CD14-positive monocyte (primary cell): ENCODE measurements around the gene ELOA. TPM values are rescaled to one million over a fixed set of nuclear protein-coding genes. Genes with fewer than 3 reads are reported as not detected.

Source experiments
- DNase-seq, 3 donors: peaks; one replicate each; pipeline ENCODE4 v3.0.0-alpha.2; 2011 to 2022
- H2AFZ ChIP-seq: 2 replicates; pipeline ENCODE4 v1.6.0; 2012; ENCODE audit warnings: mild to moderate bottlenecking, low read depth, low read length, inconsistent platforms; ENCODE audit not compliant: insufficient read depth, poor library complexity, severe bottlenecking
- H3K27ac ChIP-seq, 2 donors: 1 replicate in 1 of 2; 2 replicates in 1 of 2; pipeline ENCODE4 v1.5.1; 2012 to 2013; ENCODE audit warnings: low read length in 2 of 2, control low read depth in 1 of 2, inconsistent platforms in 1 of 2, low read depth in 1 of 2, mild to moderate bottlenecking in 1 of 2
- H3K27me3 ChIP-seq, 2 donors: one replicate each; pipeline versions ENCODE4 v1.6.0 to v1.6.1; 2011 to 2013; ENCODE audit warnings: low read length in 2 of 2; ENCODE audit not compliant: control insufficient read depth in 2 of 2, insufficient read depth in 2 of 2
- H3K36me3 ChIP-seq, 2 donors: replicated peaks in 1 of 2; 1 replicate in 1 of 2; 2 replicates in 1 of 2; pipeline versions ENCODE4 v1.5.1 to v1.6.1; 2012 to 2013; ENCODE audit warnings: low read length in 2 of 2, control low read depth in 1 of 2, inconsistent platforms in 1 of 2, mild to moderate bottlenecking in 1 of 2; ENCODE audit not compliant: insufficient read depth in 2 of 2, control insufficient read depth in 1 of 2
- H3K4me1 ChIP-seq, 2 donors: 1 replicate in 1 of 2; 2 replicates in 1 of 2; pipeline versions ENCODE4 v1.5.1 to v1.6.1; 2012 to 2013; ENCODE audit warnings: low read length in 2 of 2, control low read depth in 1 of 2, inconsistent platforms in 1 of 2, mild to moderate bottlenecking in 1 of 2, moderate library complexity in 1 of 2; ENCODE audit not compliant: insufficient read depth in 2 of 2, control insufficient read depth in 1 of 2
- H3K4me2 ChIP-seq: replicated peaks from 2 replicates; pipeline ENCODE3; 2012; ENCODE audit warnings: low read length, moderate library complexity, mild to moderate bottlenecking; ENCODE audit not compliant: poor library complexity, severe bottlenecking; ENCODE audit errors: extremely low read depth
- H3K4me3 ChIP-seq, 3 experiments: fragments of 200-600 bp in 1 of 3; sonication (generic) in 1 of 3; replicated peaks in 1 of 3; 1 replicate in 2 of 3; 2 replicates in 1 of 3; pipeline ENCODE4 v1.5.1; 2011 to 2013; ENCODE audit warnings: low read length in 3 of 3, mild to moderate bottlenecking in 3 of 3, control low read depth in 2 of 3, low read depth in 2 of 3, inconsistent platforms in 1 of 3, moderate library complexity in 1 of 3
- H3K79me2 ChIP-seq: 2 replicates; pipeline ENCODE4 v1.6.0; 2012; ENCODE audit warnings: mild to moderate bottlenecking, control low read depth, inconsistent platforms, low read length, moderate library complexity; ENCODE audit not compliant: insufficient read depth
- H3K9ac ChIP-seq: 2 replicates; pipeline ENCODE4 v1.6.0; 2017; ENCODE audit warnings: low read length, mild to moderate bottlenecking; ENCODE audit not compliant: insufficient read depth, poor library complexity, severe bottlenecking
- H3K9me3 ChIP-seq, 2 donors: replicated peaks in 1 of 2; 1 replicate in 1 of 2; 2 replicates in 1 of 2; pipeline versions ENCODE4 v1.5.1 to v1.6.1; 2012 to 2013; ENCODE audit warnings: low read length in 2 of 2, control low read depth in 1 of 2; ENCODE audit not compliant: control insufficient read depth in 1 of 2, insufficient read depth in 1 of 2
- H4K20me1 ChIP-seq: 2 replicates; pipeline ENCODE4 v1.6.0; 2012; ENCODE audit warnings: mild to moderate bottlenecking, low read length, control low read depth, moderate library complexity; ENCODE audit not compliant: insufficient read depth
- H3K27ac Mint-ChIP-seq, 7 donors: one replicate each; pipeline ENCODE4 v1.8.0; 2020; ENCODE audit warnings: mild to moderate bottlenecking in 7 of 7, mixed read lengths in 7 of 7, moderate library complexity in 6 of 7, inconsistent platforms in 2 of 7
- H3K27me3 Mint-ChIP-seq, 3 donors: one replicate each; pipeline ENCODE4 v1.8.0; 2021 to 2022; ENCODE audit warnings: low read depth in 3 of 3, mild to moderate bottlenecking in 3 of 3, mixed read lengths in 3 of 3, moderate library complexity in 3 of 3, inconsistent platforms in 1 of 3
- H3K36me3 Mint-ChIP-seq, 2 donors: one replicate each; pipeline ENCODE4 v1.8.0; 2020; ENCODE audit warnings: mixed read lengths in 2 of 2, inconsistent platforms in 1 of 2, mild to moderate bottlenecking in 1 of 2
- H3K4me1 Mint-ChIP-seq: one replicate; pipeline ENCODE4 v1.8.0; 2020; ENCODE audit warnings: mild to moderate bottlenecking, mixed read lengths
- H3K4me3 Mint-ChIP-seq, 2 donors: one replicate each; pipeline ENCODE4 v1.8.0; 2020; ENCODE audit warnings: mild to moderate bottlenecking in 2 of 2, mixed read lengths in 2 of 2, moderate library complexity in 1 of 2
- H3K9me3 Mint-ChIP-seq, 7 donors: one replicate each; pipeline ENCODE4 v1.8.0; 2020 to 2022; ENCODE audit warnings: mixed read lengths in 7 of 7, mild to moderate bottlenecking in 6 of 7, moderate library complexity in 6 of 7, inconsistent platforms in 2 of 7
- CTCF ChIP-seq: fragments of 200-600 bp; IDR thresholded peaks from one replicate; pipeline ENCODE4 v1.8.0; 2022; ENCODE audit warnings: antibody characterized with exemption, mild to moderate bottlenecking
- WGBS: methylation state at CpG from one replicate; pipeline ENCODE4 v1.1.5; 2013; ENCODE audit warnings: missing lambda C conversion rate; ENCODE audit not compliant: insufficient coverage; 5-methylcytosine and 5-hydroxymethylcytosine counted together
- intact Hi-C, 2 donors: fragments of 100-400 bp; cut with micrococcal nuclease; formaldehyde crosslinking; loops; one replicate each; pipeline versions ENCODE4 v1.15.0 to v1.15.1; 2023
- polyA plus RNA-seq, 3 donors: library from polyadenylated mRNA; depleted of rRNA in 1 of 3; unstranded in 2 of 3; stranded (reverse) in 1 of 3; fragments of 300-500 nt in 2 of 3; fragments of >200 nt in 1 of 3; fragmentation: Illumina TruSeq in 2 of 3; gene quantifications; 1 replicate in 2 of 3; 2 replicates in 1 of 3; pipeline ENCODE4 v1.2.3, GENCODE V29; 2012 to 2021

Gene ELOA
- polyA plus RNA-seq, 3 donors, result 25.4 to 31.2 (median 28.7) TPM

GRCh38 chr1:23701996-23702395 is 41.3 kb upstream of the ELOA start:
- peaks cover 0 to under 1% (median 0%) of the 10 kb centered on the region in 7 donors for H3K9me3 Mint-ChIP-seq
- intact Hi-C loops, result no loop called here
- H3K9me3 ChIP-seq, result no peaks in the 10 kb centered on the region
- peak in 2 of 3 donors; percentile 2 to 12 for DNase-seq
- no peaks in the 10 kb centered on the region for H3K27me3 ChIP-seq
- H3K27ac ChIP-seq, result peak overlapping the region in 1 of 2 donors; percentile 45
- no peak overlapping the region for H2AFZ ChIP-seq
- peaks cover 64% of the 10 kb centered on the region for H4K20me1 ChIP-seq
- H3K4me2 ChIP-seq, result no peak overlapping the region
- peaks cover 49 to 62% of the 10 kb centered on the region in 2 donors for H3K36me3 Mint-ChIP-seq
- peaks cover 8 to 13% of the 10 kb centered on the region in 2 donors for H3K4me1 ChIP-seq
- H3K27me3 Mint-ChIP-seq, result peaks cover 0 to 2% (median 0%) of the 10 kb centered on the region in 3 donors
- H3K36me3 ChIP-seq, result peaks cover 66 to 81% of the 10 kb centered on the region in 2 donors
- WGBS, result 88% methylated on average over 2 of the region's 5 CpGs
- peak overlapping the region; percentile 47 to 88 (median 63) for H3K27ac Mint-ChIP-seq
- peaks cover 55% of the 10 kb centered on the region for H3K79me2 ChIP-seq
- H3K4me3 ChIP-seq, result no peak overlapping the region
- H3K4me3 Mint-ChIP-seq, result no peak overlapping the region
- H3K9ac ChIP-seq, result no peak overlapping the region
- peaks cover 23% of the 10 kb centered on the region for H3K4me1 Mint-ChIP-seq
- no peak for TF ChIP-seq CTCF

GRCh38 chr1:23704834-23705495 is 38.3 kb upstream of the ELOA start:
- Histone ChIP-seq H3K79me2 (peaks cover 25% of the 10 kb centered on the region), H3K27me3 (no peaks in the 10 kb centered on the region), H3K4me3 (no peak overlapping the region), H2AFZ (no peak overlapping the region), H3K9me3 (no peaks in the 10 kb centered on the region), H3K9ac (no peak overlapping the region), H3K36me3 (peaks cover 37 to 67% of the 10 kb centered on the region in 2 donors), H3K4me1 (peaks cover 8 to 13% of the 10 kb centered on the region in 2 donors), H3K4me2 (no peak overlapping the region), H4K20me1 (peaks cover 38% of the 10 kb centered on the region), H3K27ac (no peak overlapping the region)
- no peak overlapping the region for H3K4me3 Mint-ChIP-seq
- peak overlapping the region in 1 of 7 donors; percentile 41 for H3K27ac Mint-ChIP-seq
- no peak for TF ChIP-seq CTCF
- intact Hi-C loops, result no loop called here
- H3K36me3 Mint-ChIP-seq, result peaks cover 32 to 41% of the 10 kb centered on the region in 2 donors
- peaks cover 0 to 3% (median 2%) of the 10 kb centered on the region in 3 donors for H3K27me3 Mint-ChIP-seq
- WGBS, result 100% methylated on average over 3 of the region's 6 CpGs
- H3K4me1 Mint-ChIP-seq, result peaks cover 20% of the 10 kb centered on the region
- peaks cover 0 to 1% (median 0%) of the 10 kb centered on the region in 7 donors for H3K9me3 Mint-ChIP-seq
- no peak for DNase-seq
